Fibroblast of skin of left quadriceps (primary cell): Measurements from ENCODE around the gene MSGN1.
"Not testable (repeated sequence)": the region's sequence is repeated elsewhere in the genome, so short reads cannot be mapped to it uniquely, and the experiment has no call there.

ENCODE experiments used
- DNase-seq, 2 experiments: peaks; one replicate each; pipeline ENCODE4 v3.0.0-alpha.2; 2013; ENCODE audit warnings: low read depth in 2 of 2

The MSGN1 gene

GRCh38 chr2:17805166-17805565, 11.1 kb upstream of the MSGN1 start:
- no peak for DNase-seq

- no peak for DNase-seq
These were observed 10.4 kb upstream of the MSGN1 start for GRCh38 chr2:17805717-17806363.

- no peak for DNase-seq
These were observed 3.1 kb upstream of the MSGN1 start for GRCh38 chr2:17813010-17813741.

GRCh38 chr2:17813742-17814473, 2.4 kb upstream of the MSGN1 start:
- no peak for DNase-seq

- no peak for DNase-seq
These were observed 1.7 kb upstream of the MSGN1 start for GRCh38 chr2:17814601-17815000.

- no peak for DNase-seq
These were observed 634 bp upstream of the MSGN1 start for GRCh38 chr2:17815468-17816184.

- no peak for DNase-seq
These were observed 2.1 kb downstream of the MSGN1 start for GRCh38 chr2:17818235-17818815.

GRCh38 chr2:17821080-17821479, 4.8 kb downstream of the MSGN1 start:
- no peak for DNase-seq

GRCh38 chr2:17821535-17822444, 5.5 kb downstream of the MSGN1 start:
- DNase-seq: no peak

- DNase-seq: no peak
These were observed 6.3 kb downstream of the MSGN1 start for GRCh38 chr2:17822445-17823117.

GRCh38 chr2:17823646-17824045, 7.4 kb downstream of the MSGN1 start:
- DNase-seq: not testable (repeated sequence)

GRCh38 chr2:17827316-17827715, 11.1 kb downstream of the MSGN1 start:
- DNase-seq: no peak

- no peak for DNase-seq
These were observed 11.5 kb downstream of the MSGN1 start for GRCh38 chr2:17827785-17828184.

- DNase-seq: peak; percentile 50 to 55
These were observed 14.1 kb downstream of the MSGN1 start for GRCh38 chr2:17830053-17831034.

- no peak for DNase-seq
These were observed 19.3 kb downstream of the MSGN1 start for GRCh38 chr2:17835516-17835915.

GRCh38 chr2:17839959-17840358, 23.7 kb downstream of the MSGN1 start:
- DNase-seq: no peak

- no peak for DNase-seq
These were observed 27.2 kb downstream of the MSGN1 start for GRCh38 chr2:17843457-17843856.

GRCh38 chr2:17845806-17846205, 29.5 kb downstream of the MSGN1 start:
- no peak for DNase-seq

GRCh38 chr2:17846676-17847075, 30.4 kb downstream of the MSGN1 start:
- DNase-seq: no peak
